ENCODE data around the gene OR6X1. TPM values are rescaled to one million over a fixed set of nuclear protein-coding genes. Genes with fewer than 3 reads are reported as not detected.

The OR6X1 gene
- total RNA-seq, 1 experiment from 2014 or later: not detected

GRCh38 chr11:123765601-123766000, 11.3 kb upstream of the OR6X1 start (continued):
- TF ChIP-seq ZNF138 (CRISPR knock-in tag; conservative IDR thresholded peaks at IDR 0.05): no peak

GRCh38 chr11:123762422-123762821, 8.1 kb upstream of the OR6X1 start:
- Mint-ChIP-seq H3K27ac (no peak overlapping the region), H3K4me3 (no peak overlapping the region), H3K36me3 (peaks cover 40% of the 10 kb centered on the region), H3K27me3 (ENCODE audit: low read depth) (no peaks in the 10 kb centered on the region), H3K4me1 (no peaks in the 10 kb centered on the region), H3K9me3 (peaks cover 44% of the 10 kb centered on the region)
- DNase-seq (ENCODE audit: low spot score): no peak
- ATAC-seq: no peak
- ChIA-PET CTCF (no interaction called here), POLR2A (no interaction called here)
- TF ChIP-seq NFATC4 (CRISPR knock-in tag; IDR thresholded peaks at IDR 0.05) (no peak), ZNF423 (CRISPR knock-in tag; IDR thresholded peaks at IDR 0.05) (no peak), USF2 (CRISPR knock-in tag; IDR thresholded peaks at IDR 0.05) (no peak), FOXP4 (CRISPR knock-in tag; IDR thresholded peaks at IDR 0.05) (no peak), TEAD1 (CRISPR knock-in tag; IDR thresholded peaks at IDR 0.05) (no peak), ARID4B (CRISPR knock-in tag; IDR thresholded peaks at IDR 0.05; ENCODE audit: borderline replicate concordance) (no peak), STAT6 (CRISPR knock-in tag; conservative IDR thresholded peaks at IDR 0.05; ENCODE audit: low read depth) (no peak), AFF4 (CRISPR knock-in tag; IDR thresholded peaks at IDR 0.05; ENCODE audit: borderline replicate concordance) (no peak), CREB1 (CRISPR knock-in tag; IDR thresholded peaks at IDR 0.05) (no peak), ATF2 (CRISPR knock-in tag; IDR thresholded peaks at IDR 0.05; ENCODE audit: borderline replicate concordance, low read depth) (no peak), ZNF281 (CRISPR knock-in tag; IDR thresholded peaks at IDR 0.05) (no peak), FOXP1 (CRISPR knock-in tag; IDR thresholded peaks at IDR 0.05; ENCODE audit: borderline replicate concordance) (no peak), HMGXB4 (CRISPR knock-in tag; IDR thresholded peaks at IDR 0.05) (no peak), ELF4 (CRISPR knock-in tag; IDR thresholded peaks at IDR 0.05; ENCODE audit: low read depth) (no peak)
